Astrocyte (in vitro differentiated cells and primary cell): Measurements from ENCODE around the gene FITM1. TPM values are rescaled to one million over a fixed set of nuclear protein-coding genes. Genes with fewer than 3 reads are reported as not detected.

ENCODE experiments used
- DNase-seq: peaks from one replicate; pipeline ENCODE4 v3.0.0-alpha.2; 2010; ENCODE audit warnings: low read depth
- FAIRE-seq: peaks from 2 replicates; lab custom pipeline; 2011; peaks lifted over from hg19 to GRCh38; lab: Jason Lieb, UNC
- H2AFZ ChIP-seq: 2 replicates; pipeline ENCODE4 v1.6.0; 2012; ENCODE audit warnings: low read depth, low read length, inconsistent platforms
- H3K27ac ChIP-seq: 2 replicates; pipeline ENCODE4 v1.5.1; 2011; ENCODE audit warnings: low read depth, low read length, inconsistent platforms
- H3K27me3 ChIP-seq: 2 replicates; pipeline ENCODE4 v1.6.0; 2011; ENCODE audit warnings: low read length, inconsistent platforms; ENCODE audit not compliant: insufficient read depth
- H3K36me3 ChIP-seq: 2 replicates; pipeline ENCODE4 v1.5.1; 2011; ENCODE audit warnings: low read length, inconsistent platforms; ENCODE audit not compliant: insufficient read depth
- H3K4me1 ChIP-seq: 2 replicates; pipeline ENCODE4 v1.5.1; 2011; ENCODE audit warnings: low read length, inconsistent platforms; ENCODE audit not compliant: insufficient read depth
- H3K4me2 ChIP-seq: 2 replicates; pipeline ENCODE4 v1.6.0; 2012; ENCODE audit warnings: low read length, inconsistent platforms
- H3K4me3 ChIP-seq: 2 replicates; pipeline ENCODE4 v1.5.1; 2011; ENCODE audit warnings: low read depth, mild to moderate bottlenecking, low read length, inconsistent platforms; ENCODE audit not compliant: insufficient read depth
- H3K79me2 ChIP-seq: 2 replicates; pipeline ENCODE4 v1.6.0; 2012; ENCODE audit warnings: mild to moderate bottlenecking, low read length, inconsistent platforms; ENCODE audit not compliant: insufficient read depth
- H3K9ac ChIP-seq: 2 replicates; pipeline ENCODE4 v1.6.0; 2012; ENCODE audit warnings: mild to moderate bottlenecking, low read length, inconsistent platforms
- H3K9me3 ChIP-seq: 2 replicates; pipeline ENCODE4 v1.5.1; 2012; ENCODE audit warnings: low read depth, mild to moderate bottlenecking, low read length, inconsistent platforms; ENCODE audit not compliant: insufficient read depth
- H4K20me1 ChIP-seq: 2 replicates; pipeline ENCODE4 v1.6.0; 2012; ENCODE audit warnings: low read length, inconsistent platforms; ENCODE audit not compliant: insufficient read depth
- H3K27ac Mint-ChIP-seq: one replicate; pipeline ENCODE4 v1.8.0; 2021; ENCODE audit warnings: mild to moderate bottlenecking, mixed read lengths; ENCODE audit not compliant: unreplicated experiment
- H3K27me3 Mint-ChIP-seq: one replicate; pipeline ENCODE4 v1.8.0; 2021; ENCODE audit warnings: low read depth, mixed read lengths; ENCODE audit not compliant: unreplicated experiment
- H3K36me3 Mint-ChIP-seq: one replicate; pipeline ENCODE4 v1.8.0; 2021; ENCODE audit warnings: low read depth, mixed read lengths; ENCODE audit not compliant: unreplicated experiment
- H3K4me1 Mint-ChIP-seq: one replicate; pipeline ENCODE4 v1.8.0; 2021; ENCODE audit warnings: low read depth, mixed read lengths; ENCODE audit not compliant: unreplicated experiment
- H3K4me3 Mint-ChIP-seq: one replicate; pipeline ENCODE4 v1.8.0; 2021; ENCODE audit warnings: mild to moderate bottlenecking, moderate library complexity, mixed read lengths; ENCODE audit not compliant: unreplicated experiment
- H3K9me3 Mint-ChIP-seq: one replicate; pipeline ENCODE4 v1.8.0; 2021; ENCODE audit warnings: mild to moderate bottlenecking, mixed read lengths; ENCODE audit not compliant: unreplicated experiment
- EZH2 ChIP-seq: IDR thresholded peaks from 2 replicates; pipeline ENCODE4 v1.6.1; 2012; ENCODE audit warnings: mild to moderate bottlenecking, low read length, inconsistent platforms; ENCODE audit not compliant: insufficient read depth
- total RNA-seq: library from RNA; stranded (reverse); gene quantifications from 2 replicates; pipeline ENCODE4 v1.2.1, GENCODE V29; 2021
- TF ChIP-seq, protein P1 (sequence below): IDR thresholded peaks from 2 replicates; pipeline ENCODE4 v1.5.1; 2011; ENCODE audit warnings: low read depth, mild to moderate bottlenecking, inconsistent platforms, low read length, moderate library complexity; ENCODE audit not compliant: insufficient read depth

The FITM1 gene
- total RNA-seq, 1 donor from 2014 or later, result 0.25 TPM

DNA sequence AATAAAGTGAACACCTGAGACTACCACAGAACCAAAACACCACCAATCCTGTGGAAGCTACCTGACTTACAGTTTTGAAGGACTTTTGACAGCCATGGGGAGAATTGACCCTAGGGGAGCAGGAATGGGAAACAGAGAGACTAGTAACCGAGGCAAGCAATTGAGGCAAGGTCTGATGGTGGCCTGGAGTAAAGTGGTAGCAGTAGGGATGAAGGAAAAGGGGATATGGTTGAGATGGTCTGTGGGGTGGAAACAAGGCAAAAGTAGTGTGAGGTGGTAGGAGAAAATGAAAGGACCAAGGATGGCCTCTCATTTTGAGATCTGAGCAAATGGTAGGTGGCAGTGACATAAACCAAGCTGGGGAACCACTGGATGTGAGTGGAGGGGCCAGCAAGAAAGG lies 26.4 kb downstream of the FITM1 start:
- Histone ChIP-seq H3K4me3 (no peak overlapping the region), H3K4me1 (peaks cover 6% of the 10 kb centered on the region), H3K9me3 (no peaks in the 10 kb centered on the region), H3K4me2 (no peak overlapping the region), H3K27me3 (no peaks in the 10 kb centered on the region), H3K27ac (no peak overlapping the region), H2AFZ (no peak overlapping the region), H3K79me2 (peaks cover 7% of the 10 kb centered on the region), H3K9ac (no peak overlapping the region), H4K20me1 (peaks cover 11% of the 10 kb centered on the region), H3K36me3 (peaks cover 33% of the 10 kb centered on the region)
- H3K4me1 Mint-ChIP-seq, result peaks cover 5% of the 10 kb centered on the region
- no peak overlapping the region for H3K4me3 Mint-ChIP-seq
- no peaks in the 10 kb centered on the region for H3K9me3 Mint-ChIP-seq
- DNase-seq (no peak), FAIRE-seq (no peak)
- H3K36me3 Mint-ChIP-seq, result peaks cover 29% of the 10 kb centered on the region
- no peaks in the 10 kb centered on the region for H3K27me3 Mint-ChIP-seq
- no peak overlapping the region for H3K27ac Mint-ChIP-seq
- TF ChIP-seq, protein P1, sequence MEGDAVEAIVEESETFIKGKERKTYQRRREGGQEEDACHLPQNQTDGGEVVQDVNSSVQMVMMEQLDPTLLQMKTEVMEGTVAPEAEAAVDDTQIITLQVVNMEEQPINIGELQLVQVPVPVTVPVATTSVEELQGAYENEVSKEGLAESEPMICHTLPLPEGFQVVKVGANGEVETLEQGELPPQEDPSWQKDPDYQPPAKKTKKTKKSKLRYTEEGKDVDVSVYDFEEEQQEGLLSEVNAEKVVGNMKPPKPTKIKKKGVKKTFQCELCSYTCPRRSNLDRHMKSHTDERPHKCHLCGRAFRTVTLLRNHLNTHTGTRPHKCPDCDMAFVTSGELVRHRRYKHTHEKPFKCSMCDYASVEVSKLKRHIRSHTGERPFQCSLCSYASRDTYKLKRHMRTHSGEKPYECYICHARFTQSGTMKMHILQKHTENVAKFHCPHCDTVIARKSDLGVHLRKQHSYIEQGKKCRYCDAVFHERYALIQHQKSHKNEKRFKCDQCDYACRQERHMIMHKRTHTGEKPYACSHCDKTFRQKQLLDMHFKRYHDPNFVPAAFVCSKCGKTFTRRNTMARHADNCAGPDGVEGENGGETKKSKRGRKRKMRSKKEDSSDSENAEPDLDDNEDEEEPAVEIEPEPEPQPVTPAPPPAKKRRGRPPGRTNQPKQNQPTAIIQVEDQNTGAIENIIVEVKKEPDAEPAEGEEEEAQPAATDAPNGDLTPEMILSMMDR, result no peak
- TF ChIP-seq EZH2, result no peak

DNA sequence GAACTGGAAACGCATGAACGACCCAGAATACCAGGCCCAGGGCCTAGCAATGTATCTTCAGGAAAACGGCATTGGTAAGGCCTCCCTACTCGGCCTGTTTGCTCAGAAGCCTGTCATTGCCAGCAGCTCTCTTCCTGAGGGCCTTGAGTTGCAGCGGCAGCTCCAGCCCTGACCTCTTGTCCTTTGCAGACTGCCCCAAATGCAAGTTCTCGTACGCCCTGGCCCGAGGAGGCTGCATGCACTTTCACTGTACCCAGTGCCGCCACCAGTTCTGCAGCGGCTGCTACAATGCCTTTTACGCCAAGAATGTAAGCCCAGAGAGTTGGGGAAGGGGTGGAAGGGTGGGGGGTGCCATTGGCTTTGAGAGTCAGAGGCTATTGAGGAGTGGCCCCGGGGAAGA lies 26.9 kb downstream of the FITM1 start:
- no peak for TF ChIP-seq EZH2
- TF ChIP-seq, protein P1, result no peak
- Histone ChIP-seq H3K9ac (no peak overlapping the region), H3K4me2 (no peak overlapping the region), H2AFZ (no peak overlapping the region), H3K79me2 (peaks cover 12% of the 10 kb centered on the region), H3K27ac (no peak overlapping the region), H3K4me1 (peaks cover 11% of the 10 kb centered on the region), H3K36me3 (peaks cover 30% of the 10 kb centered on the region), H3K9me3 (no peaks in the 10 kb centered on the region), H3K27me3 (no peaks in the 10 kb centered on the region), H4K20me1 (peaks cover 13% of the 10 kb centered on the region), H3K4me3 (no peak overlapping the region)
- H3K9me3 Mint-ChIP-seq, result no peaks in the 10 kb centered on the region
- peaks cover 10% of the 10 kb centered on the region for H3K4me1 Mint-ChIP-seq
- DNase-seq, result no peak
- no peak overlapping the region for H3K4me3 Mint-ChIP-seq
- H3K36me3 Mint-ChIP-seq, result peaks cover 29% of the 10 kb centered on the region
- no peak for FAIRE-seq
- no peaks in the 10 kb centered on the region for H3K27me3 Mint-ChIP-seq
- no peak overlapping the region for H3K27ac Mint-ChIP-seq

DNA sequence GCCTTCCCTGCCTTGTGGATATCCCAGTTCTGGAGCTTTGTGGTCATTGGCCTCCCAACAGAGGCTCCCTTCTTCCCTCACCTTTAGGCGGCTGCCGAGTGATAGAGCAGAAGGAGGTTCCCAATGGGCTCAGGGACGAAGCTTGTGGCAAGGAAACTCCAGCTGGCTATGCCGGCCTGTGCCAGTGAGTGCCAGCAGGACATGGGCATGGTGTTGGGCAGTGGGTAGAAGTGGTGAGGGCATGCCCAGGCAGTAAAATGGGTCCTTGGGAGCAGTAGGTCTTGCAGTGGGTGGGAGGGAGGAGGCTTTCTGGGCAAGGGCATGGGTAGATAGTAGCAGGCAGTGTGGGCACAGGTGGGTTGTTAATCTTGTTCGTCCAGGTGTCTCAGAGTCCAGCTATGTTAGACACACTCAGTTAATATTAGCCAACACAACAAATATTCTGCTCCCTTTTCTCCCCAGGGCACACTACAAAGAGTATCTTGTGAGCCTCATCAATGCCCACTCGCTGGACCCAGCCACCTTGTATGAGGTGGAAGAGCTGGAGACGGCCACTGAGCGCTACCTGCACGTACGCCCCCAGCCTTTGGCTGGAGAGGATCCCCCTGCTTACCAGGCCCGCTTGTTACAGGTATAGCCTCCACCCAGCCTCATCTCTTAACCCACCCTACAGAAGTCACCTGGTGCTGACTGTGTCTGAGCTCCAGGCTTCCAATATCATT lies 29.5 kb downstream of the FITM1 start:
- peaks cover 42% of the 10 kb centered on the region for H3K36me3 Mint-ChIP-seq
- Histone ChIP-seq H3K4me3 (no peak overlapping the region), H3K4me2 (no peak overlapping the region), H3K9me3 (no peaks in the 10 kb centered on the region), H3K4me1 (peaks cover 12% of the 10 kb centered on the region), H3K9ac (no peak overlapping the region), H3K27me3 (no peaks in the 10 kb centered on the region), H2AFZ (no peak overlapping the region), H3K79me2 (peaks cover 12% of the 10 kb centered on the region), H4K20me1 (peaks cover 21% of the 10 kb centered on the region), H3K27ac (no peak overlapping the region), H3K36me3 (peaks cover 36% of the 10 kb centered on the region)
- no peak for TF ChIP-seq EZH2
- TF ChIP-seq, protein P1, result no peak
- peaks cover 20% of the 10 kb centered on the region for H3K4me1 Mint-ChIP-seq
- DNase-seq (no peak), FAIRE-seq (no peak)
- H3K27ac Mint-ChIP-seq, result peak overlapping the region; percentile 53
- no peaks in the 10 kb centered on the region for H3K27me3 Mint-ChIP-seq
- no peak overlapping the region for H3K4me3 Mint-ChIP-seq
- H3K9me3 Mint-ChIP-seq, result no peaks in the 10 kb centered on the region
